ENCODE results near the gene SHANK3.

GRCh38 chr22:50710886-50711285 is 38.3 kb downstream of the SHANK3 start:
- no peak for TF ChIP-seq CTCF (IDR thresholded peaks at IDR 0.05; ENCODE audit: insufficient read depth, low read length, poor library complexity, severe bottlenecking)
- TF ChIP-seq EZH2phosphoT487 (conservative IDR thresholded peaks at IDR 0.05; ENCODE audit: low read length) = no peak

Data from SU-DHL-6 (cell line).